GM19324 (cell line): ENCODE data around the gene OSBP2.

Experiments
- ATAC-seq: cut with Tn5 transposase; IDR thresholded peaks from one replicate; pipeline ENCODE4 v1.9.1; 2021; ENCODE audit warnings: mild to moderate bottlenecking, moderate library complexity; ENCODE audit not compliant: unreplicated experiment, low FRiP score

Gene OSBP2

GRCh38 chr22:30876915-30877553, 182.4 kb downstream of the OSBP2 start:
- ATAC-seq: no peak

- ATAC-seq: no peak
Measured at GRCh38 chr22:30877662-30878515, 183.2 kb downstream of the OSBP2 start.

GRCh38 chr22:30878516-30879414, 184.1 kb downstream of the OSBP2 start:
- no peak for ATAC-seq

GRCh38 chr22:30879415-30879797, 184.7 kb downstream of the OSBP2 start:
- no peak for ATAC-seq

- ATAC-seq: no peak
Measured at GRCh38 chr22:30880181-30880601, 185.5 kb downstream of the OSBP2 start.

GRCh38 chr22:30880847-30881246, 186.2 kb downstream of the OSBP2 start:
- ATAC-seq: no peak

GRCh38 chr22:30881361-30882183, 186.9 kb downstream of the OSBP2 start:
- ATAC-seq: no peak

- ATAC-seq: no peak
Measured at GRCh38 chr22:30882184-30882717, 187.6 kb downstream of the OSBP2 start.

- no peak for ATAC-seq
Measured at GRCh38 chr22:30882974-30883533, 188.4 kb downstream of the OSBP2 start.

- no peak for ATAC-seq
Measured at GRCh38 chr22:30883586-30884145, 189.0 kb downstream of the OSBP2 start.

- ATAC-seq: no peak
Measured at GRCh38 chr22:30884211-30885000, 189.7 kb downstream of the OSBP2 start.

GRCh38 chr22:30885001-30885366, 190.3 kb downstream of the OSBP2 start:
- no peak for ATAC-seq

GRCh38 chr22:30885591-30885990, 190.9 kb downstream of the OSBP2 start:
- no peak for ATAC-seq

- ATAC-seq: no peak
Measured at GRCh38 chr22:30887453-30887852, 192.8 kb downstream of the OSBP2 start.

- no peak for ATAC-seq
Measured at GRCh38 chr22:30887861-30888260, 193.2 kb downstream of the OSBP2 start.

GRCh38 chr22:30889268-30889995, 194.8 kb downstream of the OSBP2 start:
- ATAC-seq: no peak

GRCh38 chr22:30889996-30890480, 195.4 kb downstream of the OSBP2 start:
- ATAC-seq: no peak
